GM12878 (cell line): Measurements from ENCODE around the gene PHRF1. TPM values are rescaled to one million over a fixed set of nuclear protein-coding genes. Genes with fewer than 3 reads are reported as not detected.

Source experiments
- BRCA1 ChIP-seq: IDR thresholded peaks from 2 replicates; pipeline ENCODE4 v1.6.1; 2011; ENCODE audit warnings: low read depth, low read length, improper control_type of control experiment
- CBFB ChIP-seq: IDR thresholded peaks from 2 replicates; pipeline ENCODE4 v1.6.1; 2016; ENCODE audit warnings: antibody characterized with exemption, low read depth
- CREB1 ChIP-seq: IDR thresholded peaks from 2 replicates; pipeline ENCODE4 v1.6.1; 2012; ENCODE audit warnings: low read depth, mild to moderate bottlenecking, inconsistent platforms
- NFIC ChIP-seq: IDR thresholded peaks from 2 replicates; pipeline ENCODE4 v1.6.1; 2012; ENCODE audit warnings: low read depth, mild to moderate bottlenecking, inconsistent platforms, low read length, moderate library complexity
- PAX5 ChIP-seq: IDR thresholded peaks from 2 replicates; pipeline ENCODE4 v1.6.1; 2011; ENCODE audit warnings: low read depth, low read length, borderline replicate concordance
- RB1 ChIP-seq: fragments of 450-650 bp; formaldehyde crosslinking; IDR thresholded peaks from 2 replicates; pipeline ENCODE4 v1.6.1; 2017; ENCODE audit warnings: mild to moderate bottlenecking, borderline replicate concordance
- RELB ChIP-seq: fragments of 450-650 bp; IDR thresholded peaks from 2 replicates; pipeline ENCODE4 v1.6.1; 2017; ENCODE audit warnings: low read depth, mild to moderate bottlenecking, moderate library complexity
- SMAD1 ChIP-seq: fragments of 450-650 bp; IDR thresholded peaks from 2 replicates; pipeline ENCODE4 v1.6.1; 2018; ENCODE audit warnings: mild to moderate bottlenecking, low read depth; ENCODE audit not compliant: partially characterized antibody
- TCF12 ChIP-seq: IDR thresholded peaks from 2 replicates; pipeline ENCODE4 v1.6.1; 2011; ENCODE audit warnings: low read depth, mild to moderate bottlenecking, low read length
- ZNF24 ChIP-seq: fragments of 450-650 bp; IDR thresholded peaks from 2 replicates; pipeline ENCODE4 v1.6.1; 2017; ENCODE audit warnings: antibody characterized with exemption, mild to moderate bottlenecking
- ZNF592 ChIP-seq: fragments of 450-650 bp; IDR thresholded peaks from 2 replicates; pipeline ENCODE4 v1.6.1; 2017; ENCODE audit warnings: mild to moderate bottlenecking, moderate library complexity
- polyA plus RNA-seq, 11 experiments: library from polyadenylated mRNA; depleted of rRNA in 4 of 11; unstranded in 6 of 11; stranded (reverse) in 5 of 11; fragments of >200 nt; fragmentation: Nextera tagmentation in 4 of 11; fragmentation: Illumina TruSeq in 1 of 11; extraction: Ambion mirVana in 4 of 11; extraction: Trizol in 1 of 11; gene quantifications; 1 replicate in 1 of 11; 2 replicates in 10 of 11; pipeline versions ENCODE4 v1.2.1 to v1.2.3, GENCODE V29; 2011 to 2016; ENCODE audit warnings: inconsistent platforms in 2 of 11, missing spikeins in 2 of 11, low read depth in 1 of 11
- total RNA-seq, 4 experiments: library from RNA; depleted of rRNA in 3 of 4; stranded (reverse); fragments of >200 nt in 3 of 4; fragmentation: Illumina TruSeq in 1 of 4; extraction: Trizol in 1 of 4; gene quantifications; 2 replicates each; pipeline versions ENCODE4 v1.2.1 to v1.2.3, GENCODE V29; 2013 to 2021
- TF ChIP-seq, protein P1 (sequence below): IDR thresholded peaks from 2 replicates; pipeline ENCODE4 v1.6.1; 2012; ENCODE audit warnings: improper control_type of control experiment, low read depth, low read length; ENCODE audit not compliant: insufficient replicate concordance

The PHRF1 gene
- total and polyA plus RNA-seq, 10 of the 15 experiments (the other 5 are each of a cell fraction or from before 2014, with no cell fraction given), result 0.13 to 43.5 (median 15.1) TPM

GRCh38 chr11:628056-628455 lies 51.8 kb downstream of the PHRF1 start (continued):
- TF ChIP-seq, protein P1, sequence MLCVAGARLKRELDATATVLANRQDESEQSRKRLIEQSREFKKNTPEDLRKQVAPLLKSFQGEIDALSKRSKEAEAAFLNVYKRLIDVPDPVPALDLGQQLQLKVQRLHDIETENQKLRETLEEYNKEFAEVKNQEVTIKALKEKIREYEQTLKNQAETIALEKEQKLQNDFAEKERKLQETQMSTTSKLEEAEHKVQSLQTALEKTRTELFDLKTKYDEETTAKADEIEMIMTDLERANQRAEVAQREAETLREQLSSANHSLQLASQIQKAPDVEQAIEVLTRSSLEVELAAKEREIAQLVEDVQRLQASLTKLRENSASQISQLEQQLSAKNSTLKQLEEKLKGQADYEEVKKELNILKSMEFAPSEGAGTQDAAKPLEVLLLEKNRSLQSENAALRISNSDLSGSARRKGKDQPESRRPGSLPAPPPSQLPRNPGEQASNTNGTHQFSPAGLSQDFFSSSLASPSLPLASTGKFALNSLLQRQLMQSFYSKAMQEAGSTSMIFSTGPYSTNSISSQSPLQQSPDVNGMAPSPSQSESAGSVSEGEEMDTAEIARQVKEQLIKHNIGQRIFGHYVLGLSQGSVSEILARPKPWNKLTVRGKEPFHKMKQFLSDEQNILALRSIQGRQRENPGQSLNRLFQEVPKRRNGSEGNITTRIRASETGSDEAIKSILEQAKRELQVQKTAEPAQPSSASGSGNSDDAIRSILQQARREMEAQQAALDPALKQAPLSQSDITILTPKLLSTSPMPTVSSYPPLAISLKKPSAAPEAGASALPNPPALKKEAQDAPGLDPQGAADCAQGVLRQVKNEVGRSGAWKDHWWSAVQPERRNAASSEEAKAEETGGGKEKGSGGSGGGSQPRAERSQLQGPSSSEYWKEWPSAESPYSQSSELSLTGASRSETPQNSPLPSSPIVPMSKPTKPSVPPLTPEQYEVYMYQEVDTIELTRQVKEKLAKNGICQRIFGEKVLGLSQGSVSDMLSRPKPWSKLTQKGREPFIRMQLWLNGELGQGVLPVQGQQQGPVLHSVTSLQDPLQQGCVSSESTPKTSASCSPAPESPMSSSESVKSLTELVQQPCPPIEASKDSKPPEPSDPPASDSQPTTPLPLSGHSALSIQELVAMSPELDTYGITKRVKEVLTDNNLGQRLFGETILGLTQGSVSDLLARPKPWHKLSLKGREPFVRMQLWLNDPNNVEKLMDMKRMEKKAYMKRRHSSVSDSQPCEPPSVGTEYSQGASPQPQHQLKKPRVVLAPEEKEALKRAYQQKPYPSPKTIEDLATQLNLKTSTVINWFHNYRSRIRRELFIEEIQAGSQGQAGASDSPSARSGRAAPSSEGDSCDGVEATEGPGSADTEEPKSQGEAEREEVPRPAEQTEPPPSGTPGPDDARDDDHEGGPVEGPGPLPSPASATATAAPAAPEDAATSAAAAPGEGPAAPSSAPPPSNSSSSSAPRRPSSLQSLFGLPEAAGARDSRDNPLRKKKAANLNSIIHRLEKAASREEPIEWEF, result no peak
- no peak for TF ChIP-seq CREB1
- no peak for TF ChIP-seq TCF12
- TF ChIP-seq ZNF24, result no peak
- no peak for TF ChIP-seq RELB
- TF ChIP-seq ZNF592, result no peak
- no peak for TF ChIP-seq CBFB
- TF ChIP-seq RB1, result no peak
- TF ChIP-seq PAX5, result no peak
- no peak for TF ChIP-seq BRCA1
- no peak for TF ChIP-seq SMAD1
- TF ChIP-seq NFIC, result no peak
